Stimulated activated CD4-positive, alpha-beta T cell treated with anti-CD3 and anti-CD28 coated beads, Interleukin-2, amount 100 ng/mL, for 4 hours (primary cell): ENCODE data around the gene NCAPG.

Experiments used
- DNase-seq: peaks from one replicate; pipeline ENCODE4 v3.0.0-alpha.2; 2020; ENCODE audit warnings: low read depth

NCAPG gene

DNA sequence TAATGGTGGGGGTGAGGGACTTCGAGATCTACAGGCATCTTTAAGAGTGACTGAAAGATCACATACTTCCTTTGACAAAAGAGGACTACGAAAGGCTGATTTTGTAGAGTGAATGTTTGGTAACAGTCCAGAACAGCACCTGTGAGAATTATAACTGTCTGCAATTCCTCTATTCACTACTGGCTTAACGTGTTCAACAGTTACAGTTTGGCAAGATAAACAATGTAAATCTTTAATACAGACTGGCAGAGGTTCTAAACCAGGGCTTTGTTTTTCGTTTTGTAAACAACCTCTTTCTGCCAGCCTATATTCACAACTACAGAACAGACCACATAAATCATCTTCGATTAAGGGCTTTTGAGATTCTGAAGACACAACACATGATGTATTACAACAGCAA is 66.9 kb downstream of the NCAPG start:
- DNase-seq: no peak

DNA sequence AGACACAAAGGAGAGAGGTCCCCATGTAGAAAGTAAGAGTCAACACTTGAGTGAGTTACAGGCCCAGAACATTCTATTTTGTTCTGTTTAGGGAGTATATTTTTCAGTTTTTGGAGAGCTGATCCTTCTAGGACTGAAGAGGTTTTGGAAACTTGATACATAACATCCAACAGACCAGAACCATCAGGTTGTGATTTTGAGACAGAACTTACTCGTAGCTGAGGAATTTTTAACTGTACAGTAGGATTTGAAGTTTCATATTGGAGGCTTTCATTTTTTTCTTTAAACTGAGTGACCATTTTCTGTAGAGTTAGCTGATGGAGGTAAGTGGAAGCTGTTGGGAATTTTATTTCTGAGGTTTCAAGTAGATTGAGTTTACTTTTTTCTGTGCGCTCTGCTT is 73.3 kb downstream of the NCAPG start:
- no peak for DNase-seq

DNA sequence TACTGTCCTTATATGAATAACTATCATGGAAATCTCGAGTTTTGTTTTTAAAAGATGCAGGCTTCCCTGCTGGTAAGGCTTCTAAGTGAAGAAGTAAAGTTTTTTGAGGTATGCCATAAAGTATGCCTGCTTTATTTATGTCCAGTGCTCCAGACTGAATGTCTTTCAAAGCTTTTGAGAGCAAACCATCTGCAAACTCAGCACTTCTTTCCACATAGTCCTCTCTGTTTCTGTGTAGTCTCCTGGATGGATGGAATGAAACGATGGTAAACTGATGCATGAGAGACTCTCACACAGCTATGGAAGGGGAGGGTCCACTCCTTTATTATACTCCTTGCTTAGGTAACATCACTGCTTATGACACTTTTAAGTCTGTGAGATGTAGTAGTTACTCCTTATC is 73.7 kb downstream of the NCAPG start:
- no peak for DNase-seq

DNA sequence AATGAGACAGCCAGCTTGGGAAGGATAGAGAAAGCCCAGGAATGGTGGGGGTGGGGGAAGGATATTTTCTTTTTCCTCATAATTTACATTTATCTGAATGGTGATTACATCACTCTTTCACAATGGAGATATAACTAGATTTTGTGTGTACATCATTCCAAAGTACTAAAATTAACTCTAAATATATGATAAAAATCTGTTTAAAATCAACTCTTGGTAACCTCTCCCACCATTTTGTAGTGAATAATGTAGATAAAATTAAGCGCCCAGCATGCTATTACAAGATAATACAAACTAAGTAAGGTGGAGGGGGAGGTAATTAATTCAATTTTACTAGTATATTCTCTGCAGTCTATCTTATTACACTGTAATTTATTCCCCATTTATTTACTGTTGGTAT is 78.9 kb downstream of the NCAPG start:
- no peak for DNase-seq

DNA sequence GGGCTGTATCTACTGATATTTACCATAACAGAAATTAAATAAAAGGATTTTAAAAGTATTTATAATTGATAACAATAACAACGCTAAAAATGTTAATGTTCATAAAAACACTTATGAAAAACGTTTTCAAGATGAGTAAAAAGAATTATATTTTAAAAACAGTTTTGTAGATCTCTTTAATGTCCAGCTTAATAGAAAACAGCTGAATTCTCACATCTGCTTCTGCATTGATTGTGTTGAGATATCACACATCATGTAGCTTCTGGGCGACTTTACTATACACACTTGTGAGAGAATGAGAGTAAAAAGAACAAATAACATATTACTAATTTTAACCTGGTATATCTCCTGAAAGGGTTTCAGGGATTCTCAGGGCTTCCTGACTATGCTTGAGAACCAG is 83.6 kb downstream of the NCAPG start:
- no peak for DNase-seq
